Measurements from ENCODE around the gene XKR7.

XKR7 gene

DNA sequence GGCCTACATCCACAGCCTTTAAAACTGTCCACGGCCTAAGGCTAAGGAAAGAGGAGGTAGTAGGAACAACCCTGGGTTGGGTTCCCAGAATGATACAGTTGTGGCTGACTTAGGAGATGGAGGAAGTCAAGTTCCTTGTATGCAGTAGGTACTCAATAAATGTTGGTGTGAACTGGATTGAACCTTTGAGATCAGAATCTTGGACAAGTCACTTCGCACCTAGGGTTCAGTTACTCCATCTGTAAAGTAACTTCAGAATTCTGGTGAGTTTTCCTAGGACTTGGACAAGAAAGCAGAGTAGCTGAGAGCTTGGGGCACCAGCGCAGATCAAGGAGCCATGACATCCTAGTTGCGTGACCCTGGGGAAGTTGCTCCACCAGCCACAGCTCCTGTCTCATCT is 9.1 kb downstream of the XKR7 start:
- DNase-seq (ENCODE audit: low read depth in 2 of 2): no peak

DNA sequence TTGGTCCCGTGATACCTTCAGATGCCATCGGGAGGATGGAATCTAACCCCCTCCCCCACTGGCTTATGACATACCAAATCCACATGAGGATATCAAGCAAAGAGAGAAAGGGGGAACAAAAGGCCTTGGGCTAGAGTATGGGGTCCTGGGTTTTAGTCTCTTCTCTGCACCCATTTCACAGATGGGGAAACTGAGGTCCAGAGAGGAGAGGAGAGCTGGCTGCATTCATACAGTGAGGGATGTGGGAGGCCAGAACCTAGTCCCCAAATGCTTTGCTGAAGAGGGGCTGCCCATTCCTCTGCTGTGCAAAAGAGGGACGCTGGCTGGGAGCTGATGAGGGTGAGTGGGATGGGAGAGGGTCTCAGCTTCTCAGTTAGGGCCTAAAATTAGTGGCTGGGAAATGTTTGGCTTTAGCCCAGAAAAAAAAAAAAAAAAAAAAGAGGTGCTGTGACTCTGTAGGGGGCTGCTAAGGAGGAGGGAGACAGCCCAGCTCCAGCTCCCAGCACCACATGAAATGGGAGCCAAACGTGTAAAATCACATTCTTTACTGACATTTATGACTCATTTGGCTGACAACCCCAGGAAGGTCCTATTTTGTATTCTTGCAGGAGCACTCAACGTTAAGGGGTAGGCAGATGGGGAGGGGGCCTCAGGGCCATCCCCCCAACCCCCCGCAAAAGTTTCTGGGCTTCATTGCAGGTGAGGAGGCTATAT is 11.9 kb downstream of the XKR7 start:
- no peak for DNase-seq (ENCODE audit: low read depth in 2 of 2)

DNA sequence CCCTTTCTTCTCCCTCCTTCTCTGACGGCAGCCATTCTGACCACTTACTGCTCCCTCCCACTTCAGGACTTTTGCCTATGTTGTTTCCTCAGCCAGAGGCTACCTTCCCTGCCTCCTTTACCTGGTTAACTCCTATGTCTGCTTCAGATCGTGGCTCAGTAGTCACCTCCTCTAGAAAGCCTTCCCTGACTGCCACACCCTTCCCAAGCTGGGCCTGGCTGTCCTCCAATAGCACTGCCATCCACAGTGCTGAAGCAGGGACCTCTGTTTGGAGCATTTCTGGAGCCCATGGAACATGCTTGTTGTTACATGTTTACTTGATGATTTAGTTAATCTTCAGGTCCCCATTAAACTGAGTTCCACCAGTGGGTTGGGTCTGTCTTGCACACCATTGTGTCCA is 13.8 kb downstream of the XKR7 start:
- no peak for DNase-seq (ENCODE audit: low read depth in 2 of 2)

DNA sequence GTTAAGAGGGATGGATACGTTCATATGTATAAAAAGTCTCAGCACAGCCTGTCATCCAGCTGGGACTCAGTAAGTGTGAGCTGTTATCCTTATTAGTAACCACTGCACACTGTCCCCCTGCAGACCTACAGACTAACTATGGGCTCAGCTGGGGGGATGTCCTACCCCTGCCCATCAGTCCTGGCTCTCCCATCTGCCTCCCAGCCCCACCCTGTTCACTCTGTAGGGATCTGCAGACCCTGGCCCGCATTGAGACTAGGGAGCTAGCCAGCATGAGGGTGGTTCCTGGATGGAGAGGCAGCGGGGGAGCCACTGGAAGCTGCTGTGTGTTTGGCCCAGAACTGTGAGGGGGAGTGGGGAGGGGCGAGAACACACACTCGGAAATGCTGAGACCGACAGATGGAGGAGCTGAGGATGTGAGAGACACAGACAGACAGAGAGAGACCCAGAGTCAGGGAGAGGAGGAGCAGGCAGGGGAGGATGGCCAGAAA is 17.1 kb downstream of the XKR7 start:
- no peak for DNase-seq (ENCODE audit: low read depth in 2 of 2)

DNA sequence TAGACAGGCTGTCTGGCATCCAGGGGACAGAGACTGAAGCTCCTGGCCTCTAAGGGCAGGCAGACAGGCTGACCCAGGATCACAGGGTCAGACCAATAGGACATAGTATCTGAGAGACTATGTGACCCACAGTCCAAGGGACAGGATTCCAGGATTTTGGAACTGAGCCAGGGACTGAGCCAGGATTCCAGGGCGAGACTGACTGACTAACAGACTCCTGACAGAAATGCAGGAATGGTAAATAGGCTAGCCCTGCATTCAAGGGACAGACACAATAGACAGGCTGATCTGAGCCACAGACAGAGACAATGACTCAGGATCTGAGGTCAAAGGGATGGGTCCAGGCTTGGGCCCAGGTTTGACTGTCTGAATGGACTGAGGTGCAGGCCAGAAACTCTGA is 19.8 kb downstream of the XKR7 start:
- no peak for DNase-seq (ENCODE audit: low read depth in 2 of 2)

DNA sequence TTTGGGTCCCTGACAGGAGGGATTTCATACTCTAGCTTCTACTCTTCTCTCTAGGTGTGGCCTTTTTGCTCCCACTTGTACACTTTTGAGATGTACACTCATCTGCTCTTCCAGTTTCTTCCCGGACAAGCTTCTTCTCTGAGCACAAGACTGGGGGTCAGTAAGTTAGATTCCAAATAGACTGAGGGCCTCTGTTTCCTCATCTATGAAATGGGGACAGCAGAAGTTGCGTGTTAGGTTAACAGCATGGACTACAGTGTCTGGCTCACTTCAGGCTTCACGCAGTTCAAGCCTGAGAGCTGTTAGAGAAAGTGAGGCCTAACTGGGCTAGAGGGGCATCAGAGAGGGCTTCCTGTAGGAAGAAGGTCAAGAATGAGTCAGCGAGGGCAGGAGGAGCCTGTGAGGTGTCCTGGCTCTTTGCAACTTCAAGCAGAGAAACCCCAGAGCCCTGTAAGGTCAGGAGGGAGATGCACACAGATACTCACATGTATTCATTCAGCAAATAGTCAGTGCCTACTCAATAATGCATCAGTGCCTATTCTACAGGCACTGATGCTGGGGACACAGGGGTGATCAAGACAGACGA is 20.6 kb downstream of the XKR7 start:
- no peak for DNase-seq (ENCODE audit: low read depth in 2 of 2)

DNA sequence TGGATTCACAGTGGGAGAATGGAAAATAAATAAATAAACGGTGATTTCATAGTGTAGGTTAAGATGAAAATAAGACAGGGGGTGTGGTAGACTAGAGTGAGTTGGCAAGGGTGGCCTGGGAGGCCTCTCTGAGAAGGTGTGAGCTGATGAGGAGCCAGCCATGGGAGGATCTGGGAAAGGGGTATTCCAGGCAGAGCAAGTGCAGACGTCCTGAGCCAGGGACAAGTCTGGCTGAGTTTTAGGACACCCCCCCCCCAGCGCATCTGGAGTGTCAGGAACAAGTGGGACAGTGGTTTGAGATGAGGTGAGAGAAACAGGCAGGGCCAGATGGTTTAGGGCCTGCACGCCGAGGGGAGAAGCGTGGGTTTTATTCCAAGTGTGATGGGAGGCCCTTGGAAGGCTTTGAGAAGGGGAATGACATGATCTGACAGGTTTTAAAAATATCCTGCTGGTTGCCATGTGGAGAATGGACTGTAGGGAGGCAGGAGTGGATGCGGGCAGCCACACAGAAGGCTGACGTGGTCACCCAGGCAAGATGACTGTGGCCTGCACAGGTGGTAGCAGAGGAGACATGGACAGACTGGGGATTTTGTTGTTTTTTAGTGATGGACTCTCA is 21.2 kb downstream of the XKR7 start:
- DNase-seq (ENCODE audit: low read depth in 2 of 2): no peak

DNA sequence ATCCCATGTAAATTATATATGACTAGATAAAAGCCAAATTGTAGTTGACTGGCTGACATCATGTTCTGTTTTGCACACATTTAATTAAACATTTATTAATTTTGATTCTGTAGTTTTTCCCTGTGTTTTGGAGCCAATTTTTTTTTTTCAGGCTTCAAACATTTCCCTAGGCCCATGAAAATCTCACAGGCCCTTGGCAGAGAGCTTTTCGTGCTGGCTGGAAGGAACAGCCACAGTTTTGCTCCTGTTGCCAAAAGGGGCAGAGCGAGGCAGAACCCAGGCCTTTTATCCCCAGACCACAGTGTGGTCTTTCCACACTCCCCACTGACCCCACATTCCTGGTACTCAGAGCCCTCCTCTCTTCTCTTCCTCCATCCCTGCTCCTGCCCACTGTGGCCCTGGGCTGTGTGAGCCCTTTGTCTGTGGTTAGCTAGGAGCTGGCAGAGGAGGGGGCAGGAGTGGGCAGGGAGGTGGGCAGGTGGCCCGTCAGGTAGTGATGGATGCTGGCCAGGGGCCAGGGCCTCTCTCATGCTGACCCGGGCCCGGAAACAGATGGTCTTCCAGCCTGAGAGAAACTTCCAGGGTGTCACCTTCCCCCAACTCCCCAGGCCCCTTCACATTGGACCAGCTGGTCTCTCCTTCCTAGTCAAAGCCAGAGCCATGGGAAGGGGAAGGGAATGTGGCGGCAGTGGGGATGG is 22.8 kb downstream of the XKR7 start:
- no peak for DNase-seq (ENCODE audit: low read depth in 2 of 2)

DNA sequence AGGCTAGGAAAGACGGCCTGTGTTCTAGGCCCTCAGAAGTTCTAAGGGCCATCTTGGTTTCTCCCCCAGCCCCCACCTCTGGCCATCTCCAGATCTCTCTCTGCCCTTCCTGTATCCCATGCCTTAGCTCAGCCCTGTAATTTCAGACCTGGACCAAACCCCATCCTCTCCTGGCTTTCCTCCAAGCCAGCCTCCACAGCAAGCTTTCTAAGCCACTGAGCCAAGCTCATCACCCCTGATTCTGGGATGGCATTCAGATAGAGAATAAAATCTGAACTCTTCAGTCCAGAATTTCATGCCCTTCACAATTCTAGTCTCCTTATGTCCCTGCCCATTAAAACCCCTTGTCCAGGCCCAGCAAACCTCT is 23.4 kb downstream of the XKR7 start:
- no peak for DNase-seq (ENCODE audit: low read depth in 2 of 2)

DNA sequence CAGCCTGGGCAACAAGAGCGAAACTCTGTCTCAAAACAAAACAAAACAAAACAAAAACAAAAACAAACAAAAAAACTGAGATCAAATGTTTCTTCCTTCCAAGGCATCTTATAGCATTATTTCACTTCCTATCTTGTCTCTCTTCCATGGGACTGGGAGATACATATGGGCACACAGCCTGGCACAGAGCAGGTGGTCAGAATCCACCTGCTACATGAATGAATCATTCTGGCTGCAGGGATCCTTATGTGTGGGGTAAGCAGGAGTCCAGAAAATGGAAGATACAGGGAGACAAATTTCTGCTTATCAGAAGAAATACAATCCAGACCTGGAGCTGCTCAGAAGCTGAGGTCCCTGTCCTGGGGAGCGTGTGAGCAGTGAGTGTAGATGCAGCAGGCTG is 24.1 kb downstream of the XKR7 start:
- DNase-seq (ENCODE audit: low read depth in 2 of 2): no peak

DNA sequence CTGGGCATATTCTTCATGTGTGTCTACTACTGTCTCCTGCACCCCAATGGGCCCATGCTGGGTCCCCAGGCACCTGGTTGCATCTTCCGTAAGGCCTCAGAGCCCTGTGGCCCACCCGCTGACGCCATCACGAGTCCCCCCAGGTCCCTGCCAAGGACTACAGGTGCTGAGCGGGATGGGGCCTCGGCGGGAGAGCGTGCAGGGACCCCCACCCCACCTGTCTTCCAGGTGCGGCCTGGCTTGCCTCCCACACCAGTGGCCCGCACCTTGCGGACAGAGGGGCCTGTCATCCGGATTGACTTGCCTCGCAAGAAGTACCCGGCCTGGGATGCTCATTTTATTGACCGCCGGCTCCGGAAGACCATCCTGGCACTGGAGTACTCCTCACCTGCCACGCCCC is 29.0 kb downstream of the XKR7 start:
- DNase-seq (ENCODE audit: low read depth in 2 of 2): no peak

DNA sequence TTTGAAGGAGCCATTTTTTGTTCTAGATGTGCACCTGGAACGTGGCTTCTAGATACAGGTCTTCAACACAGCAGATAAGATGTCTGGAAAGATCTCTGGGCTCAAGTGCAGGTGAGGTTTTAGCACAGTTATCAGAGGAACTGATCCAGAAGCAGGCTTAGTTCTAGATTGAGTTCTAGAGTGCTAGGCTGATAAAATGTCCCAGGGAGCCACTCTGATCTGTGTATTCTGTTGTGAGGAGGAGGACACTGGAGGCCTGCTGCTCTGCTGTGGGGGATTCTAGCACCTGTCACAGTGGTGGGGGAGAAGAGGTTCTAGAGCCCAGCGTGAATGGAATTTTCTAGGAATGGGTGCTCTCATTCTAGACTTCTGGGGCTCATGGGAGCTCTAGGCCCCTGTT is 30.3 kb downstream of the XKR7 start:
- DNase-seq (ENCODE audit: low read depth in 2 of 2): no peak

DNA sequence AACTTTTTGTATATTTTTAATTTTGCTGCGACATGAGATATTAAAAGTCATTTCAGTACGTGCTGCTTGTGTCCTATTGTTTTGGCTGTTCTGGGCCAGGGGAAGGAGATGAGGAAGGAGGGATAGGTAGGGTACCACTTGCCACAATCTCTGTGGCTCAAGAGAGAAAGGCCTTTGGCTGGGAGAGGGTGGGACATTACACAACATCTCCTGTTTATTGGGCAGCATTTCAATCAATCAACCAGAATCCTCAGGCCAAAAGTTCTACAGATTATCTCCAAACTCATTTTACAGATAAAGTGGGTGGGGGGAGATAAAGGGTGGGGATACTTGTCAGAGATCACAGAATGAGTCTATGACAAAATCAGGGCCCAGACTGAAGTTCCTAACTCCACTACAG is 35.4 kb downstream of the XKR7 start:
- DNase-seq (ENCODE audit: low read depth in 2 of 2): no peak

DNA sequence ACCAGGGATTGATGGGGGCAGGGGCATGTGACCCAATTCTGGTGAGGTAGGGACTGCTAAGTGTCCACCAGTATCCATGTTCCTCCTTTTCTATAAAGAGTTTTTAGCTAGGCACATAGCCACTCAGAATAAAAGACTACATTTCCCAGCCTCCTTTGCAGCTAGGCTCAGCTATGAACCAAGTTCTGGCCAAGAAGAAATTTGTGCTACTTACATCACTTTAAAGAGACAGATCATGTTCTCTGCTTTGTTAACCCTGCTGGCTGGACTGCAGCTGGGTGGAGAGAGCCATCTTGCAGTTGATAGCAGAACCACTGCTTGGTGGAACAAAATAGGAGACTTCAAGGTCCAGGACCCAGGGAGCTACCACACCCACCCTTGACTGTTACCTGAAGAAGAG is 37.0 kb downstream of the XKR7 start:
- DNase-seq (ENCODE audit: low read depth in 2 of 2): no peak

DNA sequence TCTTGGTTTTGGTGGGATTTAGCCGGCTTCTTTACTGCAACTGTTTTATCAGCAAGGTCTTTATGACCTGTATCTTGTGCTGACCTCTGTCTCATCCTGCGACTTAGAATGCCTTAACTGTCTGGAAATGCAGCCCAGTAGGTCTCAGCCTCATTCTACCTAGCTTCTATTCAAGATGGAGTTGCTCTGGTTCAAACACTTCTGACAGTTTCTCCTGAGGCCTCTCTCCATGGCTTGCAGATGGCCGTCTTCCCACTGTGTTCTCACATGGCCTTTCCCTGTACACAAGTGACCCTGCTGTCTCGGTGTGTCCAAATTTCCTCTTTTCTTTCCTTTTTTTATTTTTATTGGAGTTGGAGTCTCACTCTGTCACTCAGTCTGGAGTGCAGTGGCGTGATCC is 38.1 kb downstream of the XKR7 start:
- DNase-seq (ENCODE audit: low read depth in 2 of 2): no peak

DNA sequence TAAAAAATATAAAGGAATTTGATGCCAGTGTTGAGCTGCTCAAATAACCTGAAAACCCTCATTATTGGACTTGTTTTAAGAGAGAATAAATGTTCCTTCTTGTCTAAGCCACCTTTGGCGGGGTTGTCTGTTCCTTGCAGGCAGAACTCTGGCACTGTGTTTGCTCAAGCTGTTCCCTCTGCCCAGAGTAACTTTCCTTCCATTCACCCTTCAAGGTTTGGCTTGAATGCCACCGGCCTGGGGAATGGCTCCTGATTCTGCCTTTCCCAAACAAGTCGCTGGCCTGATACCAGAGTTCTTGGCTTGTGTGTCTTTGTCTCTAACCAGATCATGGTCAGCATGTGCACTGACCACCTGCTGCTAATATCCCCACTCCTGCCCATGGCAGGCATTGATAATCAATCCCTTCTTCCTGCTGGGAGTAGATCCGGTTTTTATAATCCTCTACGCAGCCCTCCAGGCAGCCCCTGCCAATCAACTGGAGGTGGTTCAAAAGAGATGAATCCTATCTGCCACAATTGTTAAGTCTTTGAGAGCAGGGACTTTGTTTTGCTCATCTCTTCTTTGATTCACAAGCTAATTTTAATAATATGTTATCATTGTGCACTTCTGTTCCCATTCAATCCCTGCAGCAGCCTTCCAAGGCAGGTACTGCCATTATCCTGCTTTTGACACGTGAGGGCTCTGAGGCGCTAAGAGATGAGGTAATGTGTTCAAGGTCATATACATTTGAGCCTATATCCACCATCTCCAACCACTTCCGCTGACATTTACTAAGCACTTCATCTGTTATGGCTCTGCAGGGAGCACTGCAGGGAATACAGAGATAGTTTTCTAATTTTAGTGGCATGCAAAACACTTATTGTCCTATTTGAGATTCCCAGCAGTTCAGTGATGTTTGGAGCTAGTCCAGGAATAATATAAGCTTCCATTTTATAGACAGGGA is 39.2 kb downstream of the XKR7 start:
- DNase-seq (ENCODE audit: low read depth in 2 of 2): no peak

DNA sequence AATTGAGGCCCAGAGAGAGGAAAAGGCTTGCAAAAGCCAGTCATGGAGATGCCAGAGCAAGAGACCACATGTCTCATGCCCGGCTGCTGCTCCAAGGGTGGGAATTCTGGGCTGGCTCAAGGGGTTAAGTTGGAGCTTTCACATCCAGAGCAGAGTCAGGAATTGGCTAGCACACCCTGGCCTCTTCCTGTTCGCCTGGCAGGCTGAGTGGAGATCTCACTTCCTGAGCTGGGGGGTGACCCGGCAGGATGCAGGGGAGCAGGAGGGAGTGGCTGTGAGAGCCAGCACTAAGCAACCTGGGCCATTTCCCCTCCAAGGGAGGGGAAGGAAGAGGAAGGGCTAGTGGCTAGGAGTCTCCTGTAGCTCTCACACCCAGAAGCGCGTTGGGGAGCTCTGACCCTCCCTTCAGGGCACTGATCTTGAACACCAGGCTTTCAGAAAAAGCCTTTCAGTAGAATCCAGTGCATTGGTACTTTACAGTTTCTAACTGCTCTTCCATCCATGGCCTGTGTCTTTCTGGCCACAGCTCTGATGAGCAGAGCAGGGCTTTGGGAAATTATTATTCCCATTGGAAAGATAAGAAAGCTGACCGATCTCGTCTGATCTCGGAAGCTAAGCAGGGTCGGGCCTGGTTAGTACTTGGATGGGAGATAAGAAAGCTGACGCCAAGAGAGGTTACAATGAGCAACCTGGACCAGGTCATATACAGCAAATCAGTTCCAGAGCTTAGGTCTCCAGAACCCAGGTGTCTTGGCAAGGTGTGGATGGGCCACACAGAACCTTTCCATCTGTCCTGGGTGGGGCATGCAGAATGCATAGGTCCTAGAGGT is 40.1 kb downstream of the XKR7 start:
- DNase-seq (ENCODE audit: low read depth in 2 of 2): no peak

DNA sequence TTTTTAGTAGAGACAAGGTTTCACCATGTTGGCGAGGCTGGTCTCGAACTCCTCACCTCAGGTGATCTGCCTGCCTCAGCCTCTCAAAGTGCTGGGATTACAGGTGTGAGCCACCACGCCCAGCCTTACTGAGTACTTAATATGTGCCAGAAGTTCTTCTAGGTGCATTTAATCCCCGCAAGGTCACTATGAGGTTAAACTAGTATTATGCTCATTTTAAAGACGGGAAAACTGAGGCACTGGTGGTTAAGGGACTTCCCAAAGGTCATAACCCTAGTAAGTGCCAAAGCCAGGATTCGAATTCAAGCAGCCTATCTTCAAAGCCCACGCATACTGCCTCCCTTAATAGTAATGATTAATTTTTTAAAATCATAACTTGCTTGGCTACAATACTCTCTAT is 41.6 kb downstream of the XKR7 start:
- DNase-seq (ENCODE audit: low read depth in 2 of 2): no peak

DNA sequence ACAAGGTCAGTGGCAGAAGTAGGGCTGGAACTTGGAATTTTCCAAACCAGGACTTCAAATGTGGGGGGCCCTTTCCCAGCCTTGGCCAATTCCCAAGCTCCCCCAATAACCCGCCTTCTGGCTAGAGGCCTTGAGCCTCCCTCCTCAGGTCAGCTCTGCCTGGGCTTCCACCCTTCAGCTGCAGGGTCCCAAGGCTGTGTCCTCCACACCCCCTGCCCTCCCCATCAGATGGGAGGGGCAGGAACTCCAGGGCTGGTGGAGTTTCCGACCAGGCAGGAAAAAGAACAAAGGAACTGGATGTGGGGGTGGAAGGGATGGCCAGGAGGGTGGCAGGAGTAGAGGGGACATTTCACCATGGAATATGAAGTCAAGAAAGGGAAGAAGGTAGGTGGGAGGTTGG is 42.1 kb downstream of the XKR7 start, which contains the start of gene CCM2L:
Gene CCM2L, plus strand, starts transcription at position 338 of the 400 bp plus-strand sequence. Its CDS starts 17 bp downstream, at position 355.
- no peak for DNase-seq (ENCODE audit: low read depth in 2 of 2)

DNA sequence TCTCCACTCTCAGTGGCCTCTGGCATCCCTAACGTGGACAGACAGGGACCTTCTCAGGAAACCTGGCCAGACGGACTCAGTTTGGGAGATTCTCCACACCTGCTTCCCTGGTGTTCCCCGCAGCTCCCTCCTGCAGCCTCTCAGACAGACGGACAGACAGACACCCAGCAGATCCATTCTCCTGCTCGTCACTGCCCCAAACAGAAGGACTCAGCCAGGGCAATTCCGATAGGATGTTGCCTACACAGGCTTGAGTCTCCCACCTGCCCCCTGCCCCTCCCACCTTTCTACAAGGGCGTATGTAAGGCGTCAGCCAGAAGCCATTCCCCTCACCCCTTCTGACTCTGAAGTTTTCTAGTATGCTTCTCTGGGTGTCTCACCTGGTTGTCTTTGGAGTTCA is 42.7 kb downstream of the XKR7 start:
- DNase-seq (ENCODE audit: low read depth in 2 of 2): no peak

Measured in stimulated activated CD8-positive, alpha-beta memory T cell treated with anti-CD3 and anti-CD28 coated beads, Interleukin-7, amount 100 ng/mL, for 4 hours (primary cell).